PC-9 (cell line): ENCODE data around the gene VHLL. TPM values are rescaled to one million over a fixed set of nuclear protein-coding genes. Genes with fewer than 3 reads are reported as not detected.
A peak's percentile ranks its signal among the peaks of the same experiment; 100 is the strongest.

Source experiments
- BruUV-seq: library from RNA; stranded (reverse); fragments of 400-500 nt; replicated peaks from 2 replicates; lab custom pipeline; 2021; lab: Mats Ljungman, UMichigan
- CTCF ChIA-PET: fragments of 300-600 bp; sonication (Branson Sonifier 250); formaldehyde crosslinking; loops from one replicate; lab custom pipeline; 2022; ENCODE audit warnings: antibody characterized with exemption; lab: Charles Lee
- POLR2A ChIA-PET: fragments of 300-600 bp; sonication (Branson Sonifier 250); formaldehyde crosslinking; loops from one replicate; lab custom pipeline; 2022; ENCODE audit warnings: antibody characterized with exemption; ENCODE audit not compliant: unreplicated experiment; lab: Charles Lee
- DNase-seq, 2 experiments: peaks; one replicate each; pipeline versions ENCODE4 v3.0.0 to v3.0.0-alpha.2; 2015 to 2022; ENCODE audit warnings: mixed read lengths in 1 of 2
- H2AFZ ChIP-seq: fragments of 200-600 bp; sonication (generic); 2 replicates; pipeline ENCODE4 v1.8.1; 2017; ENCODE audit warnings: antibody characterized with exemption
- H3F3A ChIP-seq: fragments of 200-600 bp; sonication (generic); 2 replicates; pipeline ENCODE4 v1.8.1; 2017; ENCODE audit warnings: antibody characterized with exemption, mild to moderate bottlenecking, low read depth; ENCODE audit not compliant: insufficient read depth
- H3K27ac ChIP-seq: fragments of 200-600 bp; sonication (generic); 2 replicates; pipeline ENCODE4 v1.6.1; 2016; ENCODE audit warnings: mixed run types
- H3K27me3 ChIP-seq: fragments of 200-600 bp; sonication (generic); 2 replicates; pipeline ENCODE4 v1.6.1; 2016; ENCODE audit warnings: low read depth, mixed run types; ENCODE audit not compliant: insufficient read depth
- H3K36me3 ChIP-seq: fragments of 200-600 bp; sonication (generic); 2 replicates; pipeline ENCODE4 v1.6.1; 2016; ENCODE audit warnings: low read depth, mixed run types
- H3K4me1 ChIP-seq: fragments of 200-600 bp; sonication (generic); replicated peaks from 2 replicates; pipeline ENCODE4 v1.6.1; 2016; ENCODE audit warnings: mixed run types; ENCODE audit not compliant: insufficient read depth
- H3K4me2 ChIP-seq: fragments of 200-600 bp; sonication (generic); 2 replicates; pipeline ENCODE4 v1.6.1; 2017; ENCODE audit warnings: mixed run types
- H3K4me3 ChIP-seq: fragments of 200-600 bp; sonication (generic); 2 replicates; pipeline ENCODE4 v1.6.1; 2016; ENCODE audit warnings: mixed run types
- H3K79me2 ChIP-seq: fragments of 200-600 bp; sonication (generic); 2 replicates; pipeline ENCODE4 v1.6.1; 2017; ENCODE audit warnings: low read depth, mixed run types
- H3K9me2 ChIP-seq: fragments of 200-600 bp; sonication (generic); 2 replicates; pipeline ENCODE4 v1.8.1; 2017; ENCODE audit warnings: mild to moderate bottlenecking; ENCODE audit not compliant: insufficient read depth
- H3K9me3 ChIP-seq: fragments of 200-600 bp; sonication (generic); 2 replicates; pipeline ENCODE4 v1.8.1; 2016; ENCODE audit warnings: low read depth; ENCODE audit not compliant: insufficient read depth
- H4K20me1 ChIP-seq: fragments of 200-600 bp; sonication (generic); 2 replicates; pipeline ENCODE4 v1.8.1; 2017; ENCODE audit not compliant: insufficient read depth
- EZH2 ChIP-seq: fragments of 200-600 bp; sonication (generic); IDR thresholded peaks from 2 replicates; pipeline ENCODE4 v1.8.0; 2017; ENCODE audit warnings: antibody characterized with exemption, low read depth
- intact Hi-C: fragments of 100-400 bp; cut with micrococcal nuclease; formaldehyde crosslinking; loops from one replicate; pipeline ENCODE4 v1.10.0; 2022; ENCODE audit not compliant: unreplicated experiment
- total RNA-seq: library from RNA; stranded (reverse); gene quantifications from 2 replicates; pipeline ENCODE4 v1.2.3, GENCODE V29; 2021
- TF ChIP-seq, protein P1 (sequence below): fragments of 200-600 bp; sonication (generic); conservative IDR thresholded peaks from 2 replicates; pipeline ENCODE4 v1.6.1; 2017; ENCODE audit warnings: mixed run types, antibody characterized with exemption, mild to moderate bottlenecking, moderate library complexity

VHLL gene
- total RNA-seq, 1 experiment from 2014 or later: not detected

DNA sequence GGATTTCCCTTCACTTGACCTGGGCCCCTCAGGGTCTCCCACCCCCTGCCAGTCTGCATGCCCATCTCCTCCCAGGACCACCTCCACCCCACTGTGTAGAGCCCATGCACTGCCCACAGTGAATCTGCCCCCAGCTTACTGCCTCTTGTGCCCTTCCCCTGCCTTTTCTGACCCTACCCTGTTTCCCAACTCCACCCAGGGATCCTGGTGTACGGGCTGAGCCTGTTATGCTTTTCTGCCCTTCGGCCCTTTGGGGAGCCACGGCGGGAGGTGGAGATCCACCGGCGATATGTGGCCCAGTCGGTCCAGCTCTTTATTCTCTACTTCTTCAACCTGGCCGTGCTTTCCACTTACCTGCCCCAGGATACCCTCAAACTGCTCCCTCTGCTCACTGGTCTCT, 13.0 kb downstream of the VHLL start:
- DNase-seq: no peak
- Histone ChIP-seq H3K4me1 (peaks cover 26% of the 10 kb centered on the region), H3K27me3 (no peaks in the 10 kb centered on the region), H3K4me2 (no peak overlapping the region), H3K36me3 (0 out of 2 replicates have a peak, but pooled peaks cover 11% of the 10 kb centered on the region), H3K9me2 (no peaks in the 10 kb centered on the region), H2AFZ (no peak overlapping the region), H3K79me2 (peaks cover 41% of the 10 kb centered on the region), H3K9me3 (no peaks in the 10 kb centered on the region), H3F3A (peaks cover 17% of the 10 kb centered on the region; the same call in 1 of the 2 replicates), H4K20me1 (peaks cover 5% of the 10 kb centered on the region), H3K27ac (no peak overlapping the region), H3K4me3 (no peak overlapping the region)
- TF ChIP-seq, protein P1, sequence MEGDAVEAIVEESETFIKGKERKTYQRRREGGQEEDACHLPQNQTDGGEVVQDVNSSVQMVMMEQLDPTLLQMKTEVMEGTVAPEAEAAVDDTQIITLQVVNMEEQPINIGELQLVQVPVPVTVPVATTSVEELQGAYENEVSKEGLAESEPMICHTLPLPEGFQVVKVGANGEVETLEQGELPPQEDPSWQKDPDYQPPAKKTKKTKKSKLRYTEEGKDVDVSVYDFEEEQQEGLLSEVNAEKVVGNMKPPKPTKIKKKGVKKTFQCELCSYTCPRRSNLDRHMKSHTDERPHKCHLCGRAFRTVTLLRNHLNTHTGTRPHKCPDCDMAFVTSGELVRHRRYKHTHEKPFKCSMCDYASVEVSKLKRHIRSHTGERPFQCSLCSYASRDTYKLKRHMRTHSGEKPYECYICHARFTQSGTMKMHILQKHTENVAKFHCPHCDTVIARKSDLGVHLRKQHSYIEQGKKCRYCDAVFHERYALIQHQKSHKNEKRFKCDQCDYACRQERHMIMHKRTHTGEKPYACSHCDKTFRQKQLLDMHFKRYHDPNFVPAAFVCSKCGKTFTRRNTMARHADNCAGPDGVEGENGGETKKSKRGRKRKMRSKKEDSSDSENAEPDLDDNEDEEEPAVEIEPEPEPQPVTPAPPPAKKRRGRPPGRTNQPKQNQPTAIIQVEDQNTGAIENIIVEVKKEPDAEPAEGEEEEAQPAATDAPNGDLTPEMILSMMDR: no peak
- TF ChIP-seq EZH2: no peak
- intact Hi-C loops: no loop called here
- CTCF ChIA-PET: no interaction called here
- POLR2A ChIA-PET: no interaction called here
- BruUV-seq: no TSS peak

DNA sequence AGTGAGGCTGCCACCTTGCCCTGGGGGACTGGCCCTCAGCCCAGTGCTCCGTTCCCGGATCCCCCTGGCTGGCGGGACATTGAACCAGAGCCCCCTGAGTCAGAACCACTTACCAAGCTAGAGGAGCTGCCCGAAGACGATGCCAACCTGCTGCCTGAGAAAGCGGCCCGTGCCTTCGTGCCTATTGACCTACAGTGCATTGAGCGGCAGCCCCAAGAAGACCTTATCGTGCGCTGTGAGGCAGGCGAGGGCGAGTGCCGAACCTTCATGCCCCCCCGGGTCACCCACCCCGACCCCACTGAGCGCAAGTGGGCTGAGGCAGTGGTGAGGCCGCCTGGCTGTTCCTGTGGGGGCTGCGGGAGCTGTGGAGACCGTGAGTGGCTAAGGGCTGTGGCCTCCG, 13.7 kb downstream of the VHLL start:
- POLR2A ChIA-PET: no interaction called here
- Histone ChIP-seq H3K4me3 (no peak overlapping the region), H3K9me2 (no peaks in the 10 kb centered on the region)

DNA sequence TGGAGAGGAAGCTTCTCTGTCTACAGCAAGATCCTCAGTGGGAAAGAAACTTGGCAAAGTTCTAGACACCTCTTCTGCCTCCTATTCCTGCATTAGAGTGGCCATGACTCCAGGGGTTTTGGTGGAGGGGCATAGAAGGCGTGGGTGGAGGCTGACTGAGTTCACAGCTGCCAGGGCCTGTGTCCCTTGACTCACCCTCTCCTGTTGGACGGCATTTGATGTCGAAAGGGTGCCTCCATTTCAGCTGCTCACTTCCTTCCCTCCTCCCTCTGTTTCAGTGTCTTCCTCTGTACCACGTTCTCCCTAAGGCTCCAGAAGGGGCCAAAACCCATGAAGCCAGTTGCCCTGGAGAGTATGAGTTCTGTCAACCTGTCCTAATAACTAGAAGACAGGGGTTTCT, 14.3 kb downstream of the VHLL start:
- Histone ChIP-seq H3K27ac (peak overlapping the region; percentile 23; the same call in 1 of the 2 replicates), H3K9me3 (no peaks in the 10 kb centered on the region), H3K9me2 (no peaks in the 10 kb centered on the region), H3F3A (peaks cover 23% of the 10 kb centered on the region; the same call in 1 of the 2 replicates), H2AFZ (peak overlapping the region; percentile 49; the same call in 1 of the 2 replicates), H3K4me3 (peak overlapping the region; percentile 97), H3K79me2 (peaks cover 54% of the 10 kb centered on the region), H4K20me1 (peaks cover 9% of the 10 kb centered on the region), H3K27me3 (no peaks in the 10 kb centered on the region), H3K4me2 (peak overlapping the region; percentile 96), H3K4me1 (peaks cover 30% of the 10 kb centered on the region), H3K36me3 (0 out of 2 replicates have a peak, but pooled peaks cover 11% of the 10 kb centered on the region)
- intact Hi-C loops: loop anchor here (5.0 kb wide), 1 partner anchor 307 kb away; the partner anchor contains the start of gene ARHGEF2
- peak in 1 of 2 experiments; percentile 21 for DNase-seq
- ChIA-PET CTCF (no interaction called here), POLR2A (interaction anchor here (0.6 kb wide), 1 partner anchor 15 kb away, joined by 3 read pairs; the partner anchor contains the start of gene VHLL)
- no TSS peak for BruUV-seq
- TF ChIP-seq, protein P1: no peak
- no peak for TF ChIP-seq EZH2

More for the DNA sequence above, 13.7 kb downstream of the VHLL start:
- TF ChIP-seq, protein P1: no peak
- no peak for TF ChIP-seq EZH2
- Histone ChIP-seq H3K27me3 (no peaks in the 10 kb centered on the region), H3F3A (peaks cover 23% of the 10 kb centered on the region; the same call in 1 of the 2 replicates), H3K36me3 (0 out of 2 replicates have a peak, but pooled peaks cover 11% of the 10 kb centered on the region), H3K9me3 (no peaks in the 10 kb centered on the region), H2AFZ (no peak overlapping the region), H3K79me2 (peaks cover 47% of the 10 kb centered on the region), H3K27ac (no peak overlapping the region), H4K20me1 (peaks cover 9% of the 10 kb centered on the region), H3K4me2 (peak overlapping the region; percentile 96), H3K4me1 (peaks cover 30% of the 10 kb centered on the region)
- intact Hi-C loops: no loop called here
- no TSS peak for BruUV-seq
- CTCF ChIA-PET: no interaction called here
- no peak for DNase-seq
